A549 (cell line): ENCODE results near the gene FAM151A.

Experiments used
- CHD2 ChIP-seq: fragments of 150-350 bp; IDR thresholded peaks from 2 replicates; pipeline ENCODE4 v1.6.1; 2014; ENCODE audit warnings: low read length; ENCODE audit not compliant: partially characterized antibody
- EP300 ChIP-seq, 2 experiments: fragments of >200 bp; sonication (Bioruptor Twin); formaldehyde crosslinking; IDR thresholded peaks; 2 replicates in 1 of 2; 3 replicates in 1 of 2; pipeline ENCODE4 v1.6.1; 2016 to 2017
- FOSB ChIP-seq: fragments of 250-450 bp; sonication (Bioruptor Pico); IDR thresholded peaks from 2 replicates; pipeline ENCODE4 v1.5.0; 2020; ENCODE audit warnings: mild to moderate bottlenecking, moderate library complexity
- JUN ChIP-seq, 2 experiments: fragments of >200 bp; sonication (Bioruptor Twin); formaldehyde crosslinking; IDR thresholded peaks; 2 replicates in 1 of 2; 3 replicates in 1 of 2; pipeline ENCODE4 v1.6.1; 2016 to 2017
- RFX5 ChIP-seq: fragments of 450-650 bp; IDR thresholded peaks from 2 replicates; pipeline ENCODE4 v1.7.1; 2014; ENCODE audit warnings: antibody characterized with exemption, mild to moderate bottlenecking, moderate library complexity
- RNF2 ChIP-seq: fragments of 200-600 bp; sonication (generic); IDR thresholded peaks from 2 replicates; pipeline ENCODE4 v1.6.1; 2016; ENCODE audit warnings: low read depth, mild to moderate bottlenecking, antibody characterized with exemption, moderate library complexity, borderline replicate concordance
- SMC3 ChIP-seq: fragments of >200 bp; sonication (Bioruptor Twin); formaldehyde crosslinking; IDR thresholded peaks from 3 replicates; pipeline ENCODE4 v1.6.1; 2018; ENCODE audit warnings: inconsistent platforms
- TF ChIP-seq, protein P1 (sequence below): fragments of >200 bp; sonication (Bioruptor Twin); formaldehyde crosslinking; IDR thresholded peaks from 3 replicates; pipeline ENCODE4 v1.5.1; 2016

DNA sequence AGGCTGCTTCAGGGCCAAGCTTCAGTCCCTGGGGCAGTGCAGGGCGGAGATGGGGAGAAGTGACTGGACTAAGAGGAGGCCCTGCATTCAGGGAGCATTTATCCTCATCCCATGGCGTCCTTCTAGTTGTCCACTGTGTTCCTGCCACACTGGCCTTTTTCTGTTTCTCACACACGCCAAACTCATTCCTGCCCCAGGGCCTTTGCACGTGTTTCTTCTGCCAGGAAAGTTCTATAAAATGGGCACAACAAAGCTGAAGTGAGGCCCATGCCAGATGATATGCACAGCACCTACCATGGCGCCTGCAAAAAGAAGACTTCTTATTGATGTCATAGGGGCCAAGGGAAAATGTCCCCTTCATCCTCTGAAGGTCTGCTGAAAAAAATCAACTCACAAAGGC lies 42.5 kb upstream of the FAM151A start:
- TF ChIP-seq, protein P1, sequence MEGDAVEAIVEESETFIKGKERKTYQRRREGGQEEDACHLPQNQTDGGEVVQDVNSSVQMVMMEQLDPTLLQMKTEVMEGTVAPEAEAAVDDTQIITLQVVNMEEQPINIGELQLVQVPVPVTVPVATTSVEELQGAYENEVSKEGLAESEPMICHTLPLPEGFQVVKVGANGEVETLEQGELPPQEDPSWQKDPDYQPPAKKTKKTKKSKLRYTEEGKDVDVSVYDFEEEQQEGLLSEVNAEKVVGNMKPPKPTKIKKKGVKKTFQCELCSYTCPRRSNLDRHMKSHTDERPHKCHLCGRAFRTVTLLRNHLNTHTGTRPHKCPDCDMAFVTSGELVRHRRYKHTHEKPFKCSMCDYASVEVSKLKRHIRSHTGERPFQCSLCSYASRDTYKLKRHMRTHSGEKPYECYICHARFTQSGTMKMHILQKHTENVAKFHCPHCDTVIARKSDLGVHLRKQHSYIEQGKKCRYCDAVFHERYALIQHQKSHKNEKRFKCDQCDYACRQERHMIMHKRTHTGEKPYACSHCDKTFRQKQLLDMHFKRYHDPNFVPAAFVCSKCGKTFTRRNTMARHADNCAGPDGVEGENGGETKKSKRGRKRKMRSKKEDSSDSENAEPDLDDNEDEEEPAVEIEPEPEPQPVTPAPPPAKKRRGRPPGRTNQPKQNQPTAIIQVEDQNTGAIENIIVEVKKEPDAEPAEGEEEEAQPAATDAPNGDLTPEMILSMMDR: no peak
- TF ChIP-seq RFX5: no peak
- TF ChIP-seq CHD2: no peak
- no peak for TF ChIP-seq JUN (IDR thresholded peaks at IDR 0.05)
- no peak for TF ChIP-seq EP300 (IDR thresholded peaks at IDR 0.05)
- TF ChIP-seq RNF2: no peak
- TF ChIP-seq SMC3: no peak
- TF ChIP-seq FOSB: no peak
